Kidney epithelial cell (primary cell): Measurements from ENCODE around the gene SLC35G6. TPM values are rescaled to one million over a fixed set of nuclear protein-coding genes. Genes with fewer than 3 reads are reported as not detected.

Experiments
- DNase-seq: peaks from one replicate; pipeline ENCODE4 v3.0.0-alpha.2; 2010; ENCODE audit warnings: low read depth
- H3K27me3 ChIP-seq: 2 replicates; pipeline ENCODE4 v1.6.0; 2011; ENCODE audit warnings: low read length; ENCODE audit not compliant: control insufficient read depth, insufficient read depth
- H3K36me3 ChIP-seq: 2 replicates; pipeline ENCODE4 v1.5.1; 2011; ENCODE audit warnings: low read length; ENCODE audit not compliant: control insufficient read depth, insufficient read depth
- H3K4me3 ChIP-seq: 2 replicates; pipeline ENCODE4 v1.5.1; 2011; ENCODE audit warnings: low read depth, mild to moderate bottlenecking, control low read depth, low read length
- total RNA-seq: library from RNA; depleted of rRNA; stranded (reverse); fragments of >200 nt; gene quantifications from 2 replicates; pipeline ENCODE4 v1.2.3, GENCODE V29; 2015
- TF ChIP-seq, protein P1 (sequence below): IDR thresholded peaks from 2 replicates; pipeline ENCODE4 v1.5.1; 2011; ENCODE audit warnings: mild to moderate bottlenecking, moderate library complexity, low read length, control low read depth, inconsistent platforms; ENCODE audit not compliant: insufficient read depth, poor library complexity, severe bottlenecking

The SLC35G6 gene
- total RNA-seq, 1 donor from 2014 or later: not detected

DNA sequence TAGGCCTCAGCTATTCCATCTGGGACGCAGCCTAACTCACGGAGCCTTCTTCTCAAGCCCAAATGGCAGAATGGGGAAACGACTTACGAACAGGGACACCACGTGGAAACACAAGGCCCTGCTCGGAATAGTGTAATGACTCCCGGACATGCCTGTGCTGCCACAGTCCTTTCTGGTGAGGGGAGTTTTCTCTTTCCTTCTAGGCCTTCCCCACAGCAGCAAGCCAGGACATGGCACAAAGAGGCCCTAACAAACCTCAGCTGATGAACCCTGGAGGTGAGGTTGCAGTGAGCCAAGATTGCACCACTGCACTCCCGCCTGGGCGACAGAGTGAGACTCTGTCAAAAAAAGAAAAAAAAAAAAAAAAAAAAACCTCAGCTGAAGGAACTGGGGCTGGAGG lies 17.2 kb upstream of the SLC35G6 start:
- H3K36me3 ChIP-seq: peaks cover 4% of the 10 kb centered on the region
- DNase-seq: no peak
- TF ChIP-seq, protein P1, sequence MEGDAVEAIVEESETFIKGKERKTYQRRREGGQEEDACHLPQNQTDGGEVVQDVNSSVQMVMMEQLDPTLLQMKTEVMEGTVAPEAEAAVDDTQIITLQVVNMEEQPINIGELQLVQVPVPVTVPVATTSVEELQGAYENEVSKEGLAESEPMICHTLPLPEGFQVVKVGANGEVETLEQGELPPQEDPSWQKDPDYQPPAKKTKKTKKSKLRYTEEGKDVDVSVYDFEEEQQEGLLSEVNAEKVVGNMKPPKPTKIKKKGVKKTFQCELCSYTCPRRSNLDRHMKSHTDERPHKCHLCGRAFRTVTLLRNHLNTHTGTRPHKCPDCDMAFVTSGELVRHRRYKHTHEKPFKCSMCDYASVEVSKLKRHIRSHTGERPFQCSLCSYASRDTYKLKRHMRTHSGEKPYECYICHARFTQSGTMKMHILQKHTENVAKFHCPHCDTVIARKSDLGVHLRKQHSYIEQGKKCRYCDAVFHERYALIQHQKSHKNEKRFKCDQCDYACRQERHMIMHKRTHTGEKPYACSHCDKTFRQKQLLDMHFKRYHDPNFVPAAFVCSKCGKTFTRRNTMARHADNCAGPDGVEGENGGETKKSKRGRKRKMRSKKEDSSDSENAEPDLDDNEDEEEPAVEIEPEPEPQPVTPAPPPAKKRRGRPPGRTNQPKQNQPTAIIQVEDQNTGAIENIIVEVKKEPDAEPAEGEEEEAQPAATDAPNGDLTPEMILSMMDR: no peak

DNA sequence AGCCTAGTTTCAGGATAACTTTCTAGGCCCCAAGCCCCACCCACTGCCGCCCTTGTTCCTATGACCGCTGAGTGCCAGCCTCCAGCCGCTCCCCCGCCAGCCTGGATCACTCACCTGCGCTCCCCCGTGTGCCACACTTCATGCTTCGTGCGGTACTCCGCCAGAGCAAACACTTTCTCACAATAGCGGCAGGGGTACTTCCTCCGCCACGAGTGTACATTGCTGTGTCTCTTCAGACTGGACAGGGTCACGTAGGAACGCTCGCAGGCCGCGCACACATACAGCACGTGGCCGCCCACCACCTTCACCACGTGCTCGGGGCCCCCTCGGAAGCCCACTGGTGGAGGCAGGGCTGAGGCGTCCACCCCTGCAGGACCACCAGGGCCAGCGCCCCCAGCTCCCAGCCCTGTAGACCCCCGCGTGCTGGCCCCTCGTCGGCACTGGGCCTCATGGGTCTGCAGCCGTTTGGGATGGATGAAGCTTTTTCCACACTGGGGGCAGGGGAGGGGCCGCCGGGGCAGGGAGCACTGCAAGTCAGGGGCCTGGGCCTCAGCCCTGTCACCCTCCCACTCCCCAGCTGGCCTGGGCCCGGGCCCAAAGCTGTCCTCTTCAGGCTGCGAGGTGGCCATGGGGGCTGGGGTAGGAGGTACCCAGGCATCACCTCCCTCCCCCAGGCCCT lies 15.5 kb upstream of the SLC35G6 start:
- Histone ChIP-seq H3K4me3 (no peak overlapping the region), H3K27me3 (no peaks in the 10 kb centered on the region), H3K36me3 (peaks cover 4% of the 10 kb centered on the region)
- TF ChIP-seq, protein P1: no peak
- no peak for DNase-seq

More for the DNA sequence above, 17.2 kb upstream of the SLC35G6 start:
- Histone ChIP-seq H3K4me3 (no peak overlapping the region), H3K27me3 (no peaks in the 10 kb centered on the region)

DNA sequence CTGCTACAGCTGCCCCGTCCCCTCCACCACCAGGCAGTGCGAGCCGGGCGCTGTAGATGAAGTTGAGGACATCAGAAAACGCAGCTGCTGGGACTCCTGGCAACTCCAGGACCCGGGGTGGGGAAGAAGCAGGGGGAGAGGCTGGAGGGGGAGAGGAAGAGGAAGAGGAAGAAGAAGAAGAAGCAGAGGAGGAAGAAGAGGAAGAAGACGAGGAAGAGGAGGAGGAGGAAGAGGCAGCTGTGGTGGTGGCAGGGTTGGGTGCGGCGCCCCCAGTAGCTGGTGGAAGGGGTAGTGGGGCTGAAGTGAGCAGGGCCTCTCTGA lies 15.0 kb upstream of the SLC35G6 start:
- Histone ChIP-seq H3K4me3 (no peak overlapping the region), H3K27me3 (no peaks in the 10 kb centered on the region), H3K36me3 (peaks cover 4% of the 10 kb centered on the region)
- no peak for DNase-seq
- TF ChIP-seq, protein P1: no peak

DNA sequence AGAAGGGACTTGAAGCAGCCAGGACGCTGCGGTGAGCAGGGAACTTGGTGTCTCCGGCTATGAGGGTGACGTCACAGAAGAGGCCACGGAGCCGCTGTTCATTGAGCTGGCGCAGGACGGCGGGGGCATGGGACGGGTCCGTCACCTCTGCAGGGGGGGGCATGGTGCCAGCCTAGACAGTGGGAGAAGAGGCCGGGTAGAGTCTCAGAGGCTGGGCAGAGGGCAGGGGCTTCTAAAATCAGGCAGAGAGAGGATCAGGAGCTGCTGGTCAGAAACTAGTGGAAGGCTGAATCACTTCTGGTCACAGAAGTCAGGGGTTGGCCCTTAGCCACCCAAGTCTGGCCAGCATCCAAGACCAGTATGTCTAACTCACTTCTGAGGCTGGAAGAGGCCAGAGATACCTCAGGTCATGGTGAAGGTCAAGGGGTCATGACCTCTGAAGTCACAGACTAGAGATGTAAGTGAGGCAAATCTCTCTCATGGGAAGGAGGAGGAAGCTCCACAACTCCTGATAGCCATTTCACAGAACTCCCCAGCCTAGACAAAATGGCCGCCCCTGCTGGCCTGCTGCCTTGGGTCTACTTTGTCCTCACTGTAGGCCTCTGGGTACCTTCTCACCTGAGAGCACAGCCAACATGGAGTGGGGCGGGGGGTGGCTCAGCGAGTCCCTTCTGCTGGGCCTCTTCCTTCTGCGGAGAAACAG lies 14.5 kb upstream of the SLC35G6 start:
- no peaks in the 10 kb centered on the region for H3K27me3 ChIP-seq
- no peak for DNase-seq
- H3K4me3 ChIP-seq: no peak overlapping the region
- TF ChIP-seq, protein P1: no peak
- peaks cover 4% of the 10 kb centered on the region for H3K36me3 ChIP-seq

DNA sequence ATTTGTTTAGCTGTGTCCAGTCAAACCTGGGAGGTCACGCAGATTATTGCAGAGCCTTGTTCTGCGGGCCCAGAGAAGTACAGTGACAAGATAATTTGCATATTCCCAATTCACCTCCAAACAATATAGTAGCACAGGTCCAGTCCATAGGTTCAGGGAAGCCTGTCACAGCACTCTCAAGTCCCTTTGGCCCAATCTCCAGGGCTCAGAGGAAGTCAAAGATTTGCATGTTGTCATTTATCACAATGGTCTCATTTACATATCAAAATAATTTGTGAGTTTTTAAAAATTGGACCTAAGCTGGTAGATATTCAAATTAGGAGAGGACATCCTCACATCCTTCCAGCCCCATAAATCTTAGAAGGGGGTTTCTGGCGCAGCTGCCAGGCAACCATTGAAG lies 13.7 kb upstream of the SLC35G6 start:
- Histone ChIP-seq H3K27me3 (no peaks in the 10 kb centered on the region), H3K36me3 (peaks cover 4% of the 10 kb centered on the region), H3K4me3 (no peak overlapping the region)
- no peak for DNase-seq
- TF ChIP-seq, protein P1: no peak
